ENCODE measurements around the gene C17orf67. TPM values are rescaled to one million over a fixed set of nuclear protein-coding genes. Genes with fewer than 3 reads are reported as not detected.
A peak's percentile ranks its signal among the peaks of the same experiment; 100 is the strongest.

The C17orf67 gene
- total RNA-seq, 1 donor from 2014 or later, result 1.0 TPM

DNA sequence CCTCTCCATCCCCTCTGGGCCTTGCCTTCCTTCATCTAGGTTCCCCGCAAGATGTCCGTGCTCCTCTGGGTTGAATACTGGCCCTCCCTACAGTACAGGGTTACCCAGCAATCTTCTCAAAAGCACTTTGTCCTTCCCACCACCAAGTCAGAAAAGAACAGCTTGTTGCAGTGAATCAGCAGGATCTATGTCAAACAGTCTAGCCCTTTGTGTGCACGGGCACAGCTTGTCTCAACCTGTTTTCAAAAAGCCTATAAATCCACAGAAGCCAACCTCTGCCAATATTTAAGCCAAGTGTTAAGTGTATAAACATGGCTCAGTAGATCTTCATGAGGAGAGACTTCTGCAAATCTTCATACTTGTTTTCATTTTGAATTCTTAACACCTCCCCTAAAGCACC is 25.2 kb downstream of the C17orf67 start:
- DNase-seq, result peak; percentile 87

DNA sequence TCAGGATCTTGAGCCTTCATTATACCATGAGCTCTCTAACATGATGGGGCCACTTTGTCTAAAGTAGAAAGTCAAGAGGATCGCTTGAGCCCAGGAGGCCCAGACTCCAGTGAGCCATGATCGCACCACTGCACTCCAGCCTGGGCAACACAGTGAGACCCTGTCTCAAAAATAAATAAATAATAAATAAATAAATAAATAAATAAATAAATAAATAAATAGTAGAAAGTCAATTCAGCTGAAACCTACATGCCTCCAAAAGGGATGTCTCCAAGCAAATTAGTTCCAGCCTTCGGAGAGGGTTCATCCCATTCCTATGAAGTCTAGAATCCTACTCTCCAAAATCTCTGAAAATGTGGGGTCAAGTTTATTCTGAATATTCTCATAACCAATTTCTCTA is 26.0 kb downstream of the C17orf67 start:
- DNase-seq, result no peak

DNA sequence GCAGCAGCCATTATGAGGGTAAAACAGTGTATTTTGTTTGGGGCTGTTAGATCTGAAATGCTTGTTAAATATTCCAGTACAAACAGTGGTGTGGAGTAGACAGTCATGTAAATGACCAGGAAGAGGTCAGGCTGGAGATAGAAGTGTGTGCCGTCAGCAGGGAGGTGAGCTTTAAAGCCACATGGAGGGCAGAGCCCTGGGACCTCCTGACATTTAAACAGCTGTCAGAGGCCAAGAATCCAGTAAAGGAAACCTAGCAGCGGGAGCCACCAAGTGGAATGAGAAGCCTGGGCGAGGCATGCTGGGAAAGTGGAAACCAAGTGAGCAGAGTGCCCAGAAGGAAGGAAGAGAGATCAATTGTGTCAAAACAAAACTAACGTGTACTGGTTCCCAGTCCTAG is 26.8 kb downstream of the C17orf67 start:
- no peak for DNase-seq

DNA sequence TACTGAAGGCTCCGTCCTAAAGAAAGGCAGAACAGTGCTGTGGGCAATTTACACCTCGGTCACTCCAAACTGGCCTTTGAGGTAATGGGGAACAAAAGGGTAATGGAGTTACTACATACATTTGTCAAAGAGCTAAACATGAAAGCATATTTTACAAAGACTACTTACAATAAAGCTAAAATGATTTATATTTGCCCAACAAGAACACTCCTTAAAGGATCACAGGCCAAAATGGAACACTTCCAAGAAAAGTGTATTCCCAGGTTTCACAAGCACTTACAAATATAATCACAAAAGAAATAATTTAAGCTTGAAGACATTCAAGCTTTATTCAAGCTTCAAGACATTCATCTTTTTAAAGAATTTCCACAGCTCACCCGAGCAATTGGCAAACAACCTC is 29.3 kb downstream of the C17orf67 start:
- DNase-seq, result no peak

DNA sequence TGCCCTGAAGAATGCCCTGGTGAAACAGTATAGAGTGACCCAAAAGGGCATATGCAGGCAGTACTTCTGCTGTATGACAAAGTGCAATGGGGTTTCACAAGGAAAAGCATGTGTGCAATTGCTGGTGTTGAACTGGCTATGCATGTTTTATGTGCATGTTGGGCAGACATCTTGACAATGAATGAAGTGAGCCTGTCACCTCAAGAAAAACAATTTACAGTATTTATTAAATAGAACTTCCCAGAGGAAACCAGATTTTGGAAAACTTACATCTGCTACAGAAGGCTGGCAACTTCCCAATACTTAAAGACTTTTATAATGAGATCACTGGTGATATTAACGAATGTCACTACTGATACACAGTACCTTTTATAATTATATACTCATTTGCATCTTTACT is 30.6 kb downstream of the C17orf67 start:
- DNase-seq, result no peak

DNA sequence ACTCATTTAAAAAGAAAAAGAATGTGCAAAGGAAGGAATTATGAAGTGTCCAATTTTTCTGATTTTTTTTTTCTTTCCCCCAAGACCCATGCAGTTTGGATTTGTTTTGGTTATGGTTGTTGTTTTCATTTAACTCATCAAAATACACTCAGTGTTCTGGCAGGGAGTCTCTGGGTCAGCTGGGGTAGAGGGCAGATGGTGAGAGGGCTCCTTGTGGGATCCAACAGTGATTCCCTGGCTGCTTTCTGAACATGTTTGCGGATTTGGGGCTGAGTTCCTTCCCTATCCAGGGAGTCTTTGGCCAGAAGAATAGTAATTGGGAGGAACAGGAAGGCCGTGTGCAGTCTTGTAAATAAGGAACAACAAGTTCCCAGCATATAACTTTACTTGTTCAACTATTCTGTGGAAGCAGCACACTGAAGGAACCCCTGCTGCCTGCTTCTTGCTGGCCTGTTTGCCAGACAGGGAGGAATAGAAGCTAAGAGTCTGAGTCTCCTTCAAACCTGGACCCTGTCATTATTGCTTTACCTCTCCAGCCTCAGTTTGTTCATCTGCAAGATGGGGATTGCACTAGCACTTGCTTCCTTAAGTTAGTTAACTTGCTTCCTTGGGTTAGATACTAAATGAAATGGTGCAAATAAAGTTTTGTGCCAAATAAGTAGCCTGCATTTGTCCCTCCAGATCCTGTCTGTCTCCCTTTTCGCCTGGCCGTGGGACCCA is 32.1 kb downstream of the C17orf67 start:
- DNase-seq, result no peak

DNA sequence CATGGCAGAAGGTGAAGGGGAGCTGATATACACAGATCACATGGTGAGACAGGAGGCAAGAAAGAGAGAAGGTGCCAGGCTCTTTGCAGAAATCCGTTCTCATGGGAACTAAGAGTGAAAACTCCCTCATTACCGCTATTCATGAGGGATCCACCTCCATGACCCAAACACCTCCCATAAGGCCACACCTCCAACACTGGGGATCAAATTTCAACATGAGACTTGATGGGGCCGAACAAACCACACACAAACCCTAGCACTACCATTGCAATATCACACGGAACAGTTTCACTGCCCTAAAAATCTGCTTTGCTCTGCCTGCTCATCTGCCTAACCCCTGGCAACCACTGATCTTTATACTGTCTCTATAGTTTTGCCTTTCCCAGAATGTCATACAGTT is 34.8 kb downstream of the C17orf67 start:
- no peak for DNase-seq

DNA sequence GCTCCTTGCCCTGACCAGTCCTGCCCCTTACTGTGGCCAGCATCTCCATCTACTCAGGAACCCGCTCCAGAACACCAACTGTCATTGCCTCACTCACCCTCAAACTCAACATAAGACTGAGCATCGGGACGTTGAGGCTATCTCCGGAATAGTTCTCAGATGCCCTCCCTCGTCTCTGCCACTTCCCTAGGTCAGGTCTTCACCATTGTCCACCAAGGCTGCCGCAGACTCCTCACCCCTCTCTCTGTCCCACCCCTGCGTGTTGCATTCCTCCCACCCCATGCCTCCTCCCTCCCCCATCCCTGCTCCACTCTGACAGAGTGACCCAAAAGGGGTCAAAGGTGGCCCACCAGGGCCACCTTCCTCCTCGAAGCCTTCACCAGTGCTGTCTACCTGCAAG is 37.2 kb downstream of the C17orf67 start:
- no peak for DNase-seq

DNA sequence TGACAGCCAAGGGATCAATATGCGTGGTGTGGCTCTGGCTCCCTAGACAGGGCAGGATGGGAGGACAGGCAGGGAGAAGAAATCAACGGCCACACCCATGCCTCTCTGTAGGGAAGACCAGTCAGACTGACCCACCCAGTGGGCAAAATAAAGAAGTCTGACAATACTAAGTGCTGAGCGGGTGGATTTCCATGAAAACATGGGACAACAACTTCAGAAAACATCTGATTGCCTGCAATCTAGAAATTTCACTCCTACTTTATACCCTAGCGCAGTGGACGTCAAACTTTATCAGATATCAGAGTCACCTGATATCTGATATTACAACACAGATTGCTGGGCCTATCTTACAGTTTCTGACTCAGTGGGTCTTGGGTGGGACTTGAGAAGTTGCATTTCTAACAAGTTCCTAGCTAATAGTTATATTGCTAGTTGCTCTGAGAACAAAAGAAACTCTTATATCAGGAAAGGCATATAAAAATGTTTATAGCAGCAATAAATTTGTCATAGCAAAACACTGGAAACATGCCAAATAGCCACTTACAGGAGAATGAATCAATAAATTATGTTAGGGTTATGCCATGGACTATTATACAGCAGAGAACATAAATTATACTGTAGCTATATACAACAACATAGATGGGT is 38.4 kb downstream of the C17orf67 start:
- DNase-seq, result no peak

DNA sequence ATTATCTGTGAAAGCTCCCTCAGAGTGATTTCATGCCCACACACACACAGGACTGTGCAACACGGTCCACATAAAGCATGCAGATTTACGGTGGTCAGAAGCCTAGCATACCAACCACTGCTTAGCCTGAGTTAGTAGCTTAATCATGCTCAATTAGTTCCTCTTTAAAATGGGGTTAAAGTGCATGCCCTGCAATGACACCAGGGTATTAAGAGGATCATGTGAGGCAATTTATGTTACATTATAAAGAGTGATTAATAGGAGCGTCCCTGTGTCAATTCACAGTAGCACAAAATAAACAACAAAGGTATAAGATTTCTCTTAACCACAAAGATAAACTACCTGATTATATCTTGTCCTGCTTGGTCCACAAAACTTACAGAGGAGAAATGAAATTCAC is 39.8 kb downstream of the C17orf67 start:
- DNase-seq, result no peak

DNA sequence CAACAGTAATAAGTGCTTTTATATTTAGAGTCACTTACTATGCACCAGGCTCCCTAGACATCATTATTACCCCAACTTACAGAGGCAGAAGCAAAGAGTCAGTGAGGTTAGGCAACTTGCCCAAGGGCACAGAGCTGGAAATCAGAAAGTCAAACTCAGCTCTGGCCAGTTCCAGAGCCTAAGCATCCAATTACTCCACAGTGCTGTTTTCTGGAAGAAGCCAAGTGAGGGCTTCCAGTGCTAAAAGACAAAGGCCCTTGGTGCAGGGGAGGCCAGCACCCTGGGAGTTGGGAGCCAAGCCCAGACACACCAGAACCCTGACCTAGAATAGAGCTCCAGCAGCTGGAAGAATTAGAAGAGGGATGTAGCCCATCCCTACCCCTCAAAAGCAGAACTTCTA is 40.2 kb downstream of the C17orf67 start:
- DNase-seq, result peak; percentile 25

DNA sequence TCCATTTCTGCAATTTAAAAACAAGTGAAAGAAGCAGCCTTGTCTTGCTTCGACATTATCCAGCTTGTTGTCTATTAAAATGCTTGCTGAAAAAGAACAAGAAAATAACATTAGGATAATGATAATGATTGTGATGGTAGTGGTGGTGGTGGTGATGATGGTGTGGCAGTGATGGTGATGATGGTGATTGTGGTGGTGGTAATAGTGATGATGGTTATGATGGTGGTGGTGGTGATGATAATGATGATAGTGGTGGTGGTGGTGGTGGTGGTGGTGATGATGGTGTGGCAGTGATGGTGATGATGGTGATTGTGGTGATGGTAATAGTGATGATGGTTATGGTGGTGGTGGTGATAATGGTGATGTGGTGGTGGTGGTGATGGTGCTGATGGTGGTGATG is 41.5 kb downstream of the C17orf67 start:
- no peak for DNase-seq

DNA sequence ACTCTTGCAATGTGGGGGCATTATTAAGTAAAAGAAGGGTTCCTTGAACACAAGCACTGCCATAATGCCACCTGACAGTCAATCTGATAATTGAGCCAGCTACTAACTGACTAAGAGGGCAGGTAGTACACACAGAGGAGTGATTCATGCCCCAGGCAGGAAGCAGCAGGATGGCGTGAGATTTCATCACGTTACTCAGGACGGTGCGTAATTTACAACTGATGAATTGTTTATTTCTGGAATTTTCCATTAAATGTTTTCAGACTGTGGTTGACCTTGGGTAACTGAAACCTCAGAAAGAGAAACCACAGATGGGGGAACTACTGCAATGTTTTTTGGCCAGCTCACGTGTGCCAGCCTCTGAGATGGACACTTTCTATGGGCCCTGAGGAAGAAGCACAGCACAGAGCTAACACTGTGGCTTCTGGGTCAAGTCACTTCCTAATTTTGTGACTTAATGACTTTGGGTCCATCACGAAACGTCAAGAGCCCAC is 46.7 kb downstream of the C17orf67 start:
- DNase-seq, result peak; percentile 33

DNA sequence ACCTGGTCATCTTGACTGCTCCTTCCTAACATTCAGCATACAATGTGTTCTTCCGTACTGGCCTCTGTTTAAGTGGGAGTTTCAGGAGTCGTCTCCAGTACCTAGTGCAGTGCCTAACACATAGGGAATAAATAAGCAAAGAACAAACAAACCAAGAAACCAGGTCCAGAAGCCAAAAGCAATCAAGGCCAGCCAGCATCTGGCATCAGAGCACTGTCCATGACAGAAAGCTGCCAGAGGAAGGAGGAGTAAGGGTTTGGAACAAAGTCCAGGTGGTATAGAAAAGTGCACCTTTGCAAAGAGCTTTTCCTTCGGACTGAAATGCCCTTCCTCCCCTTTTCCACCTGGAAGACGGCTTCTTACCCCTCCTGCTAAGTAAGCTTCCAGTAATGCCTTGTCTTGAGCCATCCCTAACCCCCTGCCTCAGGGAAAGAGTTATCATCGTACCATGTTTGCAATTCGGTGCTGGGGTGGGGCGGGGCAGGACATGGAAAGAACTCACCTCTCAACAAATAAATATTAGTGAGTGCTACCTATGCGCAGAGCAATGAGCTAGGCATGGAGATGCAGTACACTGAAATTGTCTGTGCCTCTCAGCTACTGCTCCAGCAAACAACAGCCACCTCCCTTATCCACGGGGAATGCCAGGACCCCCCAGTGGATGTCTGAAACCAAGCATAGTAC is 47.6 kb downstream of the C17orf67 start:
- DNase-seq, result no peak

DNA sequence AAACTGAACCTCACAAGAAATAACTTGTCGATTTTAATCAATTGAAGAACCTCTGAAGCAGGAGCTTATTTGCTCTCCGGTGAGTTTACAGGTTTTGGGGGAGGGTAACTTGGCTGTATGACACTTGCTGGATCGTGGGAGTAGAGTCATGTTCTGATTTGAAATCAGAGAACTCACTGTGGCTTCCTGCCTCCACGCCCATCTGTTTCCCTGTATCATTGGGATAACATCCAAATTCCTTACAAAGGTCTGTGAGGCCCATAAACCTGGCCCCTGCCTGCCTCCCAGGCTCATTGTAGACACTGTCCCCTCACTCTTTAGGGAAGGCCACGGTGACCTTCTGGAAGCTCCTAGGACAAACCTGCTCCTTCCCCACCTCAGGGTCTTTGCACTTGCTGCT is 48.3 kb downstream of the C17orf67 start:
- no peak for DNase-seq

DNA sequence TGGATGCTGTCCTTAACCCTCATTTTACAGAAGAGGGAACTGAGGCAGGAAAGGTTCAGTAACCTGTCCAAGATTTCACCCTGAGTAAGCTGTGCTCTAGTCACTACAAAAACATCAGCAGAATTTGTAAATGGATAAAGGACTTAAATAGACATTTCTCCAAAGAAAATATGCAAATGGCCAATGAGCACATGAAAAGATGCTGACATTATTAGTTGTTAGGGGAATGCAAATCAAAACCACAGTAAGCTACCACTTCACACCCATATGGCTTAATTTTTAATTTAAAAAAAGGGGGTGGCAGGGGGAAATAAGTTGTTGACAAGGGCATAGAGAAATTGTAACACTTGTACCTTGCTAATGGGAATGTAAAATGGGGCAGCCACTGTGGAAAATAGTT is 51.4 kb downstream of the C17orf67 start:
- no peak for DNase-seq

DNA sequence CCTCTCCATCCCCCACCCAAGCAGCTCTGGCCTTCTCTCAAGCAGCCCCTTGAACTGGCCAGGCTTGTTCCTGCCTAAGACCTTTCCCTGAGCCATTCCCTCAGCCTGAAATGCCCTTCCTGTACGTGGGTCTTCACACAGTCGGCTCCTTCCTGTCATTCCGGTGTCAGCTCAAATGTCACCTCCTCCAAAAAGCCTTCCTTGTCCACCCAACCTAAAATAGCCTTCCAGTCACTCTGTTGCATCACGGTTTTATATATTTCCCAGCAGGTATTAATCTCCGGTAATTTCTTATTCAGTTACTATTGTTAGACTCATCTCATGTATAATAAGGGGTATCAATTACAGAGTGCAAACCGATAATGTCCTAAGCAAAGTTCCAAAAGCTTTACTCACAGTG is 51.8 kb downstream of the C17orf67 start:
- DNase-seq, result no peak

DNA sequence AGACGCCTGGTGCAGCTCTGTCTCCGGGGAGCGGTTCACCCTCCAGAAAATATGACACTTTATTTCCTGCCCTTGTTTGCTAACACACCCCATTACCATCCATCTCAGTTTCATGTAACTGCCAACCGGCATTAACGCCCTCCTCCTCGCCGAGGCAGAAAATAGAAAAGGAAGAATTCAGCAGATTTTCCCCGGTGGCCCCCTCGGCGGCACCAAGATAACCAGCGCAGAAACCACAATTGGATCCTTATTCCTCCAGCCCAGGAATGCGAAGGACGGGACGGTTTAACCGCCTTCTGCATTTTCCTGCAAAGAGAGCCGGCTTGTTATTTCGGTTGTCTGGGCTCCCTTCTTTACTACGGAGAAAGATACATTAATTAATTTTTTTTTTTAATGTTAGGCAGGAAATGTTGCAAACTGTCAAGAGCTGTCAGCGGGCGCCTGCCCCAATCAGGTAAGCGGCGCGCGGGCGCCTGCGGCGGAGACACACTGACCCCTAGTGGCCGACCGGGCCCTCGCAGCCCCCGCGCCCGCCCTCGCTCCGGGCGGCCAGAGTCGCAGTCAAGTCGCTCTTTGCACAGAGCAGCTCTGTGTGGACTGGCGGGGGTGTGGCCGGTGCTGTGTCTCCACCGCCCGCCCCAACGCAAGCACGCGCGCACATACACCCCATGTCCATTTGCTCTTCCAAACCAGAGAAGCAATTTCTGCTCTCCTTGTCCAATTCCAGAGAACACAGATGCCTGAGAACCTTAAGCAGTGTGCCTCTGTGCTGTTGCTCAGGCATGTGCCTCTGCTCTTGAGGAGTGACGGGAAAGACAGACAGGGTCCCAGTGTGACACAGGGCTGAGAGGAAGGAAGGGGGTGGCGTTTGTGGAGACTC is 53.6 kb downstream of the C17orf67 start:
- DNase-seq, result peak; percentile 83

DNA sequence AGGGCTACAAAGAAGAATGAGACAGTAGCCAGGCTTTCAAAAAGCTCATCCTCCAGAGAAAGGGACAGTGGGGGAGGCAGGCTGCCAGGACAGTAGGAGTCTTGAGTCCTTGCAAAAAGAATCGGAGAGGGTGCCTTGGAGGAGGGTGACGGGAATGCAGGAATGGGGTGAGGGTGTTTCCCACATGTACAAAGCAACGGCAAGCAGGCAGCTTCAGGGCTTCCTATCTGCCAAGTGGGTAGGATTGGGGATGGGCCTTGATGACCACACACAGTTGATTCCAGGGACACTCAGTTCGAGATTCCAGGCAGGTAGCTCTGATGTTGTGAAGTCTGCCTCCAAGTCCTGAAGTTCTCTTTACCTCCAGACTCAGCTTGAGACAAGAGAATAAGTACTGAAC is 54.4 kb downstream of the C17orf67 start:
- DNase-seq, result no peak

DNA sequence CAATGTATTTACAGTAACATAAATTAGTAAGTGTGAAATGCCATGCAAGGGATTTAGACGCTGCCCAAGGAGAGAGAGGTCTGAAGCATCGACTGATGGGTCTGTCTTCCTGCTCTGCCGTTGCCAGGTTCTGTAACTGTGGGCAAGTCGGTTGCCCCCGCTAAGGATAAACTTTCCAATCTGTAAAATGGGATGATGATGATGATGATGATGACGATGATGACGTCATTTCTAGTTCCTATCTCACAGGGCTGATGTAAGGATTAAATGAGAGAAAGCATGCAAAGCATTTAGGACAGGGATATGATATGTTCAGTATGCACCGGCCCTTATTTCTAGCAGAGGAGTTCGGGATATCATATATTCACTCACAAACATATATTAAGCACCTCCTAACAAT is 54.8 kb downstream of the C17orf67 start:
- no peak for DNase-seq

DNA sequence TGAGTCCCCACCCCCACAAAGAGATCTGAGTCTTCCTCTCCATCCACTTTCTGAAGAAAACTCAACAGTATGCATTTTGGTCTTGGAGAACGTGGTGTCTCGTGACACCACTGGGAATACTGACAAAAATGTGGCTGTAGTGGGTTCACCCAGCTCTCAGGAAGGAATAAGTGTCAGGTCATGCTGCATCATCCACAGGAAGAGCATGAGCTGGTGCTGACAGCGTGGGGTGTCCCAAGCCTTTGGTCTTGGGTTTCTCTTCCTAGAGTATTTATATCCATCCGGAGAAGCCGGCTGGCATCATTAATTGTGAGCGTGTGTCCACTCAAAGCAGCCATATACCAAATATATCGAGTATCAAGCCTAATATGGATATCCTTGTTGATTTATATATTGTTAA is 55.9 kb downstream of the C17orf67 start:
- no peak for DNase-seq

DNA sequence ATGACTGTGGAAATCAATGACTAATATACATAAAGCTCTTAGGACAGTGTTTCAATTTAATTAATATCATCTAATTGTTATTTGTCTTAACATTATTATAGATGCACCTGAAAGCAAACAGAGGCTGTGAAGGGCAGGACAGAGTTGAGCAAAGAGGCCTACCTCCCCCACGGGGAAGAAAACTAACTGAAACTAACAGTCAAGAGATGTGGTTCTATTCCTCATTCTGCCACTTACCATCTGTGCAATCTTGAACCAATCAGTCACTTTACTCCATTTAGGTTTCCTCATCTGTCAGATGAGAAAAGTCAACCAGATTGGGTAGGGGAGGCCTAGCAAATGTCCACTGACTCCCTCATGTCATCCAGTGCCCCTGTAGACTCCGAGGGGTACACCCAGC is 59.1 kb downstream of the C17orf67 start:
- no peak for DNase-seq

DNA sequence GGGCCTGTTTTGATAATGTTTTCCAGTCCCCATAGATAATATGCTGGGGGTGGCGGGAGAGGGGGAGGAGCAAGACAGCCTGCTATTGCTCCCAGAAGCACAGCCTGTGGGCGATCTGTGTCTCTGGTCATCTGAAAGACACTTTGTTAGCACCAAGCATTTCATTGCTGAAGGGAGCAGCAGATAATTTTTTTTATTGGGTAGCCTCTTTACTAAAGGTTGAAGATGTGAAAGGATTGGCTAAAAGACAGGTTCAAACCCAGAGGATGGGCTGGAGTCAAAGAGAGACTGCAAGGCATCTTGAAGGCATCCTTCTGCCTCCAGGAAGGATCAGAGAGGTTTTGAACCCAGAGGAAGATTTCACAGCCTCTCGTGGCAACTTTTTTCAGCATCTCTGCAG is 60.6 kb downstream of the C17orf67 start:
- no peak for DNase-seq

All from tongue (tissue), 2 donors.